SIG-M5 treated with dmso at 0.1 percent for 504 hours (cell line): Measurements from ENCODE around the gene ARHGAP5.

Experiments
- DNase-seq: peaks from one replicate; lab custom pipeline; 2025; ENCODE audit not compliant: unreplicated experiment; lab: John Stamatoyannopoulos, UW

The ARHGAP5 gene

GRCh38 chr14:32077081-32078022, at the start of gene ARHGAP5:
ARHGAP5 (plus strand) TSS chr14:32077304; CDS start chr14:32090670, 13,366 bp downstream.
- DNase-seq: no peak

DNA sequence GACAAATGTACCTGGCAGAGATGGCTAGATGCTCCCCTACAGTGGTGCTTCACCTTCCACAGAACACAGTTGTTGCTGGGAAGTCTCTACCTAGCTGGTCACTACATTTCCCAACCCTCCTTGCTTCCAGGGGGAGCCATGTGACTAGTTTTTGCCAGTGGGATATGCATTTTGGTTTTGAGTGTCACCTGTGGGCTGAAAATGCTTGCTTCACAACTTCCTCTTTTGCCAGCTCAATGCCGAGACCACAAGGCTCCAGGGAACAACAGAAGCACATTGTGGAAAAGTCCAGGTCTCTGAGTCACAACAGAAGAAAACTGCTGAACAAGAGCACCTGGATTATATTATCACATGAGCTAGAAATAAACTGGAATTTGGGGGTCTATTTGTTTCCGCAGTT, 48.5 kb upstream of the ARHGAP5 start:
- no peak for DNase-seq

- no peak for DNase-seq
Measured at GRCh38 chr14:32033543-32033942, 43.6 kb upstream of the ARHGAP5 start.

DNA sequence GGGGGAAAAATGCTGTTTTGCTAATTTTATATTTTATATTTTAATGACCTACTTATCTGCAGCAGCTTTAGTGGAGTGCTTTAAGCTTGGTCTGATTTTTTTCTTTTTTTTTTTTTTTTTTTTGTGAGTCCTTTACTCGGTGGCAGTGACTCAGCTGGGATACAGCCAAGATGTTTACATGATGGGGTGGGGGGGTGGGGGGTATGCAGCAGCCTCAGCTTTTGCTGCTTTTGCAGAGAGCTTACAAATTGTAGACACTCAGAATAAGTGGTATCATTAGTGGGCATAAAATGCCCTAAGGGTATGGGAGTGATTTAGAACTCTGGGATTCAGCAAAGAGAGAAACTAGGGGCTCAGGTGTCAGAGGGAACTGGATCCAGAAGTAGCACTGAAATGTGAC, 38.2 kb upstream of the ARHGAP5 start:
- no peak for DNase-seq

DNA sequence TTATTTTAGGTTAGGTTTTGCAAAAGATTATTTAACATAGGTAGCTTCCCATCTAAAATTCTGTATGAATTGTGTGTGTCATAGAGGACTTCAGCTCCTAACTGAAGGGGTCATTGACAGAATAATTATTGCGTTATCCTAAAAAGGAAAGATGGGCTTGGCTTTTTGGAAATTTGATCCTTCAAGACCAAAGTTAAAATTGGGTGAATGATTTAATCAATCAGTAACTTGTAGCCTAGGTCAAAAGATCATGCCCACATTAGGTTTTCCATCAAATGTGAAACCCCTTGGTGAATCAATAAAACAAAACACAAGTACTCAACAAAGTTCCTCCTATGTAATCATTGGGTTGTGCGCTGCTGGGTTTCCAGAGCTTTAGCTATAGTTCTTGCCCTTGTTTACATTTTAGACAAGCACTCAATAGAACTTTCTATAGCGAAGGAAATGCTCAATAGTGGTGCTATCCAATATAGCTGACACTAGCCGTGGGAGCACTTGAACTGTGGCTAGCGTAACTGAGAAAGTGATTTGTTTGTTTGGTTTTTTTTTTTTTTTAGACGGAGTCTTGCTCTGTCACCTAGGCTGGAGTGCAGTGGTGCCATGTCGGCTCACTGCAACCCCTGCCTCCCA, 37.6 kb upstream of the ARHGAP5 start:
- DNase-seq: no peak

DNA sequence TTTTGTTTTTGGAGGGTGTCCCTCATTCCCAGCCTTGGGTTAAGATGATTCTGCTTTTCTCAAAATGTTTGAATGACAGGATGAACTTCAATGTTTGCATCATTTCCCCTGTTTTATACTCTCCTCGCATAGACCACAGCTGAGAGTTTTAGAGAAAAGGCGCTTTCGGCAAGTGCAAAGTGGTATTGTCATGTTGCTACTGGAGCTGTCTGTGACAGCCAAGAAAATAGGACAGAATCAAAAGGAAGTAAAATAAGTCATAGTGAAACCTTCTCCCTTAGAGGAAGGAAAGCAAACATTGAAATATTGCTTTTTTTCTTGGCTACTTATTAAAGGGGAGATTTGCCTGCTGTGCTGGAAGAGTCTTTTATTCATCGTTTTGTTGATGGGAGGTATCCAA, 33.5 kb upstream of the ARHGAP5 start:
- DNase-seq: no peak

DNA sequence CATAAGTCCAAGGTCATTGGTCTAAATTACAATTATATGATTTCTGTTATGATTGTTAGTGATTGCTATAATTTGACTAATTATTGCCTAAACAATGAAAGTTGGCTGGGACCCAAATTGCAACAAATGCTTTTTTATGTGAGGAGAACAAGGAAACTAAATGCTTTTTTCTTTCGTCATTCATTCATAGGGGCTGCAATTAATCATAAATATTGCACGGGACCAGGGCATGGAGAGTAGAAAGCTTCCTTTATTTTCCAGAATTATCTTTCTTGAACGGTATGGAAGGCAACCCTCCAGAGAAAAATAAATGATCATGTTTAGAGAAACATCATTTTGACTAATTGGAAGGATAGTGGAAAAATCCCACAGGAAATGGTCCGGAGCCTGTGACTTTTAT, 32.6 kb upstream of the ARHGAP5 start:
- no peak for DNase-seq

- no peak for DNase-seq
Measured at GRCh38 chr14:32047791-32048190, 29.3 kb upstream of the ARHGAP5 start.

GRCh38 chr14:32049361-32050088, 27.6 kb upstream of the ARHGAP5 start:
- DNase-seq: no peak

GRCh38 chr14:32050878-32051277, 26.2 kb upstream of the ARHGAP5 start:
- no peak for DNase-seq

- DNase-seq: no peak
Measured at GRCh38 chr14:32054536-32054935, 22.6 kb upstream of the ARHGAP5 start.

GRCh38 chr14:32055175-32055574, 21.9 kb upstream of the ARHGAP5 start:
- no peak for DNase-seq

DNA sequence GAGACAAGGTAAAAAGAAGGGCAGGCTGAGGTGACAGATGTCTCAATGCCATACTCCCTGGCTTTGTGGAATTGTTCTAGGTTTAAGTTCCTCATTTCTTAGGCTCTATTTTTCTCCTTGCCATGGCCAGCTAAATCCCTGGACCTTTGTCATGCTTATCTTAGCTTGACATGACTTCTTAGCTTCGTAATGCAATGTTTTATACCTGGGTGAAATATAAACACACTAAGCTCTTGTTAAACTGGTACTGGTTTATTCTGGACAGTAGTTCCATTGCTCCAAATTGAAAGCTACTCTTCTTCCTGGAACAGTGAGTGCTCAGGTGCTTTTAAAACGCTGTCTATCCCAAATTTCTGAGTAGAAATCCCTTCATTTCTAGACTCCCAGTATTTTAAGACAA, 17.4 kb upstream of the ARHGAP5 start:
- no peak for DNase-seq

DNA sequence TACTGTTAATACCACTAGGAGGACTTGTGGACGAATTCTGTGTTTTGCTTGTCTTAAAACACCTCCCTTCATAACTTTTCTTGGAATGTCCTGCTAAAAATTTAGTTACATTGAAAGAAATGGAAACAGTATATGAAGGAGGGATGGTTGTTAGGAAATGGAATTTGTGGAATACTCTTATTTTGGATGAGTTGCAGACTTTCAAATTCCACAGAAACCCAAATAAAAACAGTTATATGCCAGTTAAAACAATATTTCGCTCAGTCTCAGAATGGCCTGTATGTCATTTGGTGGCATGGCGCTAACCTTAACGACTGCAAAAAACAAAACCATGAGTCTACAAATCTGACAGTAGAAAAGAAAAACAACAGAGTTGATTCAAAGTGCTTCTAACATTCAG, 12.2 kb upstream of the ARHGAP5 start:
- no peak for DNase-seq

- no peak for DNase-seq
Measured at GRCh38 chr14:32068708-32069107, 8.4 kb upstream of the ARHGAP5 start.

GRCh38 chr14:32070282-32070681, 6.8 kb upstream of the ARHGAP5 start:
- DNase-seq: no peak

DNA sequence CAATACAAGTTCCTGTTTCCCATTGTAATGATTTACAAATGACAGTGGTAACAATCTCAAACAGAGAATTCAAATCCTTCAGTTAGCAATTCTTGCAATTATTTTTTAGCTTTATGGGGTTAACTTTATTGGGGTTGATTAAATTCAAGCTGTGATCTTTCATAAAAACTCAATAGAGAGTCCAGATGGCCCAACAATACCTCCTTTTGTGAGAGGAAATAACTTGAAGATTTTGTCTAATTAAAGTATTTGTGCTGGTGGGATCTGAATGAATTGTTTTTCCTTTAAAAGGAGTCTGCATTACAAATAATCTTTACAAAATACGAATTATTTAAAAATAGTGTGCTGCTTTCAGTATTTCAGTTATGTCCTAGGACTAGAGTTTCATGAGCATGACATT, 4.4 kb upstream of the ARHGAP5 start:
- no peak for DNase-seq

- DNase-seq: peak; percentile 79
Measured at GRCh38 chr14:32073537-32074189, 3.4 kb upstream of the ARHGAP5 start.

- no peak for DNase-seq
Measured at GRCh38 chr14:32074887-32075572, 2.1 kb upstream of the ARHGAP5 start.

- no peak for DNase-seq
Measured at GRCh38 chr14:32075672-32076277, 1.3 kb upstream of the ARHGAP5 start.
